KG1 (cell line): ENCODE measurements around the gene FAN1.
"Not testable (repeated sequence)": the region's sequence is repeated elsewhere in the genome, so short reads cannot be mapped to it uniquely, and the experiment has no call there.

Source experiments
- DNase-seq: peaks from one replicate; lab custom pipeline; 2025; lab: John Stamatoyannopoulos, UW

Gene FAN1

DNA sequence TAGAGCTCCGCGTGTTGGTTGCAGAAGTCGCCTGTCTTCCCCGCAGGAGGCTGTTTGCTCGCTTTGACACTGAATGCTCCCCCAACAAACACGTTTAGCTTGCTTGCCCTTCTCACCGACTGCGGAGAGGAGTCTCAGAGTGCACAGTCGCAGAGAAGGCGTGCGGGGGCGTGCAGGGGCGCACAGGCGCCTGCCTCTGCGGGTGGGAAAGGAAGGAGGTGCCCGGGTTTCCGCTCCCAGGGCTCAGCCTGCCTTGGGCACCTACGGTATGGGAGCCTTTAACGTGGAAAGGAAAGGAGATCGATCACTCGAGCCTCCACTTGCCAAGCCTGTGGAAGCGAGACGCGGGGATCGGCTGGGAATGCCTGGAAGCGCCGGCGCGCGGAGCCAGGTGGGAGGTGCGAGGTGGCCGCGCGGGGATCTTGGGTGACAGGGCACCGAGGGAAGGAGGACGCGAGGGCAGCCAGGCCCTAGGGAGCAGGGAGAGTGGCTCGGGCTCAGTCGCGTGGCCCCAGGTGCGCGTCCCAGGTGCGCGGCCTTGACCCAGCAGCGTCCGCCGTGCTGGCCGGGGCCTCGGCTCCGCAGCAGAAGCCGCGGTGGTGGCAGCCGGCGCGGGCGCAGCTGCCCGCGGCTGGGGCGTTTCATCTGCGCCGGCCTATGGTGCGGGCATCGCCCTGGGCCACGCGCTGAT, at the start of gene FAN1:
FAN1 (plus strand) TSS at position 419 of the 691 bp plus-strand sequence. CDS start 749 bp downstream, outside the sequence.
- no peak for DNase-seq

DNA sequence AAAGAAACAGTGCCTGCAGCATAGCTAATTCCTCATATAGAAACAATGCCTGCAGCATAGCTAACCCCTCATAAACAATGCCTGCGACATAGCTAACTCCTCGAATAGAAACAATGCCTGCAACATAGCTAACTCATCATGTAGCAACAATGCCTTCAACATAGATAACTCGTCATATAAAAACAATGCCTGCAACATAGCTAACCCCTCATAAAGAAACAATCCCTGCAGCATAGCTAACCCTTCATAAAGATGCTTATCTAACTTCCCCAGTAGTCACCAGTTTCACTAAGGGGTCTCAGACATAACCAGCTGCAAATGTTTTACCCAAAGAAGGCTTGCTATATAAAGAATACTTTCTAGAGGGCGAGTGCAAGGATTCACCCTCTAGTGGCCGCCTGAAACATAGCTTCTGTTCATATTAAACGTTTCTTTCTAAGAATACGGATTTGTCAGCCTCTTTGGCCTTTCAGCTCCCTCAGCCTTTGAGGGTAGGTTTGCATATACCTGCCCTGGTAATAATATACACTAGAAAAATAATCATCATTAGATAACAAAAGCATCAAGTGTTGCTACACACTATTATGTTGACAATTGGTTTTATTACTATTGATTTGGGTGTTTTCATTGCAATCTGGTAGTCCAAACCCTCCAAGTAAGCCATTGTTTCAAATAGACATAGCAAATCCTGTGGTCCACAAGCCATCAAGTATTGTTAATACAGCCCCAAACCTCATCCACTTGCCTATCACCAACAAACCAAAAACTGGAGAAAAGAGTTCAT, 44.4 kb upstream of the FAN1 start:
- no peak for DNase-seq

DNA sequence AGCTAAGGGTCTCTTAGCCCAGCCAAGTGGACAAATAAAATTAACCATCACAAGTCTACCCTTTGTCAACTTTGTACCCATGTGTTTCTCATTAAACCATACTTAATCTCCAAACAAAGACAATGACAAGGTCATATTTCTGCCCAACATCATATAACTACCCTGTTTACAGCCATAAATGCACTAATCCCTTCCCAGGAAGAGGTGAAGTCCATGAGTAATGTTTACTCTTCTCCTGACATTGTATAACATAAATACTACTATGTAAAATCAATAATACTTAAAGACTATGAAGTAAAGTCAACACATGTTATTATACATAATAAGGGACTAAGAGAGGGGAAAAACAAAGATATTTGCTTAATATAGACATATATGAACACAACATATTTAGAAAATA, 38.5 kb upstream of the FAN1 start:
- no peak for DNase-seq

DNA sequence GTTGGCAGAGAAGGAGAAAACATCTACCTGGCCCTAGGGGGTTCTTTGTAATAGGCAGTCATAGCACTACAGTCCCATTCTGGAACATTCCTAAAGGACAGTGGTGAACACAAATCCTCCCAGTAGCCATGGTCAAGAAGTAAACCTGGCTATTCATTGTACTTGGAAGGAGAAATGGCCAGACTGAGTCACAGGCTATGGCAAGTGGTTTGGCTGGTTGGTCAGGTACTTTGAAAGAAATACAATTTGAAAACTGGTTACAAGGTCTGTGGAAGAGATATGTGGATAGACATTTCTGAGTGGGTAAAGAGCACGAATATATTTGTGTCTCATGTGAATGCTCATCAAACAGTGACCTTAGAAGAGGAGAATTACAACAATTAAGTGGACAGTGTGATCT, 33.0 kb upstream of the FAN1 start:
- DNase-seq = no peak

DNA sequence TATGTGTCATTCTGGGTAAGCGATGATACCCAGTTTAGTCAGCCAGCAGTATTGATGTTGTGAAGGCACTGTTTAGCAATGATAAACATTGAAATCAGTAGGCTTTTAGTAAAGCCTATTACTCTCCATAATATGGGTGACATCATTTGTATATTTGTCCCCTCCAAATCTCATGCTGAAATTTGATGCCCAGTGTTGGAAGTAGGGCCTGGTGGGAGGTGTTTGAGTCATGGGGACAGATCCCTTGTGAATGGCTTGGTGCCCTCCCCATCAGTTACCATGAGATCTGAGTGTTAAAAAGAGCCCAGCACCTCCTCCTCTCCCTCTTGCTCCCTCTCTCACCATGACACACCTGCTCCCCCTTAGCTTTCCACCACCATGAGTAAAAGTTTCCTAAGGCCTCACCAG, 31.4 kb upstream of the FAN1 start:
- no peak for DNase-seq

- DNase-seq = no peak
Measured at GRCh38 chr15:30877070-30877469, 26.6 kb upstream of the FAN1 start.

DNA sequence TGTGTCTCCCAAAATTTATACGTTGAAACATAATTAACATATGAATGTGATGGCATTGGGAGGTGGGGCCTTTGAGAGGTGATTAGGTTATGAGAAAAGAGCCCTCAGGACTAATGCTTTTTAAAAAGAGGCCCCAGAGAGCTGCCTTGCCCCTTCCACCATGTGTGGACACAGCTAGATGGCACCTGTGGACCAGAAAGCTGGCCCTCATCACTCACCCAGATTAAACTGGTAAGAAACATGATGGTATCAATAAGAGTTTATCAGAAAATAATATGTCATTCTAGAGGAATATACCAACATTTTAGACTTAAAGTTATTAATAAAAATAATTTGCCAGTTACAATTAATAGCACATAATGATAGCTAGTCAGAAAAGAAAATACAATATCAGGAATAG, 25.2 kb upstream of the FAN1 start:
- no peak for DNase-seq

DNA sequence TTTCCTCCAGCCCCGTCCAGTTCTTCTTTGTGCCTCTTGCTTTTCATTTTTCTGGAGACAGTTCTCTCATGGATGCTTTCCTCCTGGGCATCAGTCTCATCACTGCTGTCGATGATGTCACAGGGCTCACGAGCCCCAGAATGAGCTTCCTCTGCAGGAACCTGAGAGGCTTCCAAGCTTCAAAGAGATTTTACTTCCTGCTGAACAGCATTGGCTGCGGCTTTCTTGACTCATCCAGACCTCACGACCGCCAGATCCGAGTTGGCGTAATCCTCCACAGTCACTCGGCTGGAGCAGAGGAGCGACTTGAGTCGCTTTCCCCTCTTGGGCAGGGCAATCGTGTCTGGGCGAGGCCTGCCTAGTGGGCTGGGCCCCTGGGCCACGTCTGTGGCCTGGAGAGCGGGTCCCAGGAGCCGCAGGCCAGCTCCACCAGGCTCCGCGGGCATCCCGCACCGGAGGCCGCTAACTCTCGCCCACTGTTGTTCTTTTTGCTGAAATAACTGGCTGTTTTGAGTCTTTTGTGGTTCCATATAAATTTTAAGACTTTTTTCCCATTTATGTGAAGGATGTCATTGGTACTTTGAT, 20.8 kb upstream of the FAN1 start:
- DNase-seq = no peak

GRCh38 chr15:30883666-30884065, 20.0 kb upstream of the FAN1 start:
- not testable (repeated sequence) for DNase-seq

GRCh38 chr15:30885814-30886213, 17.9 kb upstream of the FAN1 start:
- no peak for DNase-seq

- DNase-seq = no peak
Measured at GRCh38 chr15:30889196-30889595, 14.5 kb upstream of the FAN1 start.

- no peak for DNase-seq
Measured at GRCh38 chr15:30895461-30896210, 8.1 kb upstream of the FAN1 start.

GRCh38 chr15:30896211-30896606, 7.5 kb upstream of the FAN1 start:
- DNase-seq = no peak

DNA sequence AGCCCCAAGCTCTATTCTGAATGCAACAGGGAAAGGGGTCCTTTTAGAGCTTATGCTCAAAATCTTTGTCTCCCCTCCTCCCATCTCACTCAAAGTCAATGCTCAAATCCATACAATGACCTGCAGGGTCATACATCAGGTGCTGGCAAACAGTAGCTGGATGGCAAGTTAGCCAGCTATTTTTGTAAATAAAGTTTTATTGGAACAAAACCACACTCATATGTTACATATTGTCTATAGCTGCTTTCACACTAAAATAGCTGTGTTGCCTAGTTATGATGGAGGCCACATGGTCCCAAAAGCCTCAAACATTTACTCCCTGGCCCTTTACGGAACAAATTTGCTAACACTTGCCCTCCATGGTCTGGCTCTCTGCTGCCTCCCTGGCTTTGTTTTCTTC, 1.8 kb upstream of the FAN1 start:
- DNase-seq = no peak

DNA sequence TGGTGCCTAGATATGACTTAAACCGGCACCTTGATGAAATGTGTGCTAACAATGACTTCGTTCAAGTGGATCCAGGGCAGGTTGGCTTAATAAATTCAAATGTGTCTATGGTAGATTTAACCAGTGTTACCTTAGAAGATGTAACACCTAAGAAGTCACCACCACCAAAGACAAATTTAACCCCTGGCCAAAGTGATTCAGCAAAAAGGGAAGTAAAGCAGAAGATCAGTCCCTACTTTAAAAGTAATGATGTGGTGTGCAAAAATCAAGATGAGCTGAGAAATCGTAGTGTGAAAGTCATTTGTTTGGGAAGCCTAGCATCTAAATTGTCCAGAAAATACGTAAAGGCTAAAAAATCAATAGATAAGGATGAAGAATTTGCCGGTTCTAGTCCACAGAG, 1.1 kb downstream of the FAN1 start:
- no peak for DNase-seq

GRCh38 chr15:30905821-30906220, 2.1 kb downstream of the FAN1 start:
- no peak for DNase-seq

GRCh38 chr15:30906366-30906765, 2.7 kb downstream of the FAN1 start:
- no peak for DNase-seq

- no peak for DNase-seq
Measured at GRCh38 chr15:30913761-30914160, 10.0 kb downstream of the FAN1 start.

GRCh38 chr15:30917013-30917412, 13.3 kb downstream of the FAN1 start:
- DNase-seq = no peak

- DNase-seq = no peak
Measured at GRCh38 chr15:30917675-30918074, 14.0 kb downstream of the FAN1 start.

GRCh38 chr15:30918366-30918765, 14.7 kb downstream of the FAN1 start:
- DNase-seq = no peak

DNA sequence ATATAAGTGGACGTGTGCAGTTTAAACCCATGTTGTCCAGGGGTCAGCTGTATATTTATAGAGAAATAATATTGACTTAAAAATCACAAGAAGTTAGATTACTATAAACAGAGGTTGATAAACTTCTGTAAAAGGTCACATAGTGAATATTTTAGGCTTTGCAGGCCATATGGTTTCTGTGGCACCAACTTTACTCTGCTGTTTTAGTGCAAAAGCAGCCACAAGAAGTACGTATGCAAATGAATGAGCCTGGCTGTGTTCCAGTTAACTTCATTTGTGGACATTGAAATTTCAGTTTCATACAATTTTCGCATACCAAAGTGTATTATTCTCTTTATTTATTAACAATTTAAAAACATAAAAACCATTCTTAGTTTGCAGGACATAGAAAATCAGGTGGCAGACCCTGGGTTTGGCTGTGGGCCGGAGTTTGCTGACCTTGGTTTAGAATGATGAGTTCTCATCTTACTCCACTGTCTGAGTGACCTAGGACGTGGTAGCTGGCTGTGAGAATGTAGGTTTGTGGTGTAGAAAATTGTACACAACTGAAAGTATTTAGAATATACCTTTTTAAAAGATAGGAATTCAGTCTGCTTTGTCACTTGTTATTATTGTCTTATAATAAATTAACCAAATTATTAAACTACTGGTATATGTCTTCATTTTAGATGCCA, 16.3 kb downstream of the FAN1 start:
- no peak for DNase-seq
